HepG2 (cell line): Measurements from ENCODE around the gene BST1. TPM values are rescaled to one million over a fixed set of nuclear protein-coding genes. Genes with fewer than 3 reads are reported as not detected.

Experiments
- BRF2 ChIP-seq: sonication (generic); formaldehyde crosslinking; IDR thresholded peaks from 2 replicates; pipeline ENCODE4 v1.8.1; 2022; ENCODE audit warnings: mild to moderate bottlenecking, missing genetic modification reagents
- DNMT1 ChIP-seq: sonication (generic); formaldehyde crosslinking; IDR thresholded peaks from 2 replicates; pipeline ENCODE4 v1.5.1; 2020; ENCODE audit warnings: mild to moderate bottlenecking, missing genetic modification reagents
- GTF3A ChIP-seq: sonication (generic); formaldehyde crosslinking; conservative IDR thresholded peaks from 2 replicates; pipeline ENCODE4 v1.4.0; 2020; ENCODE audit warnings: mild to moderate bottlenecking, missing genetic modification reagents
- GZF1 ChIP-seq: sonication (generic); formaldehyde crosslinking; IDR thresholded peaks from 2 replicates; pipeline ENCODE4 v1.5.1; 2020; ENCODE audit warnings: mild to moderate bottlenecking, missing genetic modification reagents
- HOXA7 ChIP-seq: sonication (generic); formaldehyde crosslinking; IDR thresholded peaks from 2 replicates; pipeline ENCODE4 v1.8.1; 2022; ENCODE audit warnings: mild to moderate bottlenecking, missing genetic modification reagents, moderate library complexity
- IKZF1 ChIP-seq: fragments of 450-650 bp; IDR thresholded peaks from 2 replicates; pipeline ENCODE4 v1.7.1; 2016
- KAT7 ChIP-seq: IDR thresholded peaks from 2 replicates; pipeline ENCODE4 v1.6.1; 2018; ENCODE audit warnings: borderline replicate concordance, missing compliant biosample characterization
- MAFK ChIP-seq, 2 experiments: IDR thresholded peaks in 1 of 2; conservative IDR thresholded peaks in 1 of 2; 2 replicates each; pipeline ENCODE4 v1.6.1; 2011; ENCODE audit warnings: improper control_type of control experiment in 2 of 2, low read length in 2 of 2
- MED1 ChIP-seq: sonication (generic); formaldehyde crosslinking; IDR thresholded peaks from 2 replicates; pipeline ENCODE4 v1.4.0; 2020; ENCODE audit warnings: missing genetic modification reagents
- NRL ChIP-seq: sonication (generic); formaldehyde crosslinking; IDR thresholded peaks from 2 replicates; pipeline ENCODE4 v1.5.0; 2020; ENCODE audit warnings: missing genetic modification reagents, mild to moderate bottlenecking, moderate library complexity, borderline replicate concordance
- SATB2 ChIP-seq: sonication (generic); formaldehyde crosslinking; IDR thresholded peaks from 2 replicates; pipeline ENCODE4 v1.5.0; 2020; ENCODE audit warnings: missing genetic modification reagents
- SRSF1 ChIP-seq: fragments of 200-400 bp; formaldehyde crosslinking; optimal IDR thresholded peaks from 2 replicates; pipeline ENCODE3; 2017; ENCODE audit warnings: mild to moderate bottlenecking, low read depth, low read length, moderate library complexity
- THAP9 ChIP-seq: sonication (generic); formaldehyde crosslinking; IDR thresholded peaks from 2 replicates; pipeline ENCODE4; 2020; ENCODE audit warnings: missing genetic modification reagents, mild to moderate bottlenecking, borderline replicate concordance
- USF2 ChIP-seq, 2 experiments: sonication (generic) in 1 of 2; formaldehyde crosslinking in 1 of 2; IDR thresholded peaks; 2 replicates each; pipeline versions ENCODE4 v1.5.1 to v1.6.1; 2011 to 2020; ENCODE audit warnings: borderline replicate concordance in 1 of 2, low read depth in 1 of 2, low read length in 1 of 2, mild to moderate bottlenecking in 1 of 2, missing genetic modification reagents in 1 of 2, moderate library complexity in 1 of 2
- ZBTB38 ChIP-seq: sonication (generic); formaldehyde crosslinking; IDR thresholded peaks from 2 replicates; pipeline ENCODE4 v1.5.1; 2020; ENCODE audit warnings: mild to moderate bottlenecking, missing genetic modification reagents
- ZNF20 ChIP-seq: sonication (generic); formaldehyde crosslinking; IDR thresholded peaks from 2 replicates; pipeline ENCODE4 v1.4.0; 2020; ENCODE audit warnings: mild to moderate bottlenecking, moderate library complexity, missing genetic modification reagents
- ZNF460 ChIP-seq: sonication (generic); formaldehyde crosslinking; IDR thresholded peaks from 2 replicates; pipeline ENCODE4 v1.5.1; 2020; ENCODE audit warnings: missing genetic modification reagents, mild to moderate bottlenecking, borderline replicate concordance
- ZNF496 ChIP-seq: sonication (generic); formaldehyde crosslinking; IDR thresholded peaks from 2 replicates; pipeline ENCODE4 v1.8.1; 2023; ENCODE audit warnings: mild to moderate bottlenecking, moderate library complexity, missing genetic modification reagents; ENCODE audit not compliant: insufficient replicate concordance
- ZNF557 ChIP-seq: sonication (generic); formaldehyde crosslinking; IDR thresholded peaks from 2 replicates; pipeline ENCODE4 v1.4.0; 2020; ENCODE audit warnings: missing genetic modification reagents
- ZNF558 ChIP-seq: sonication (generic); formaldehyde crosslinking; IDR thresholded peaks from 2 replicates; pipeline ENCODE4 v1.9.0; 2022; ENCODE audit warnings: mild to moderate bottlenecking, missing genetic modification reagents, borderline replicate concordance
- ZNF614 ChIP-seq: IDR thresholded peaks from 2 replicates; pipeline ENCODE4 v1.6.1; 2018; ENCODE audit warnings: missing biosample characterization, missing genetic modification reagents, inconsistent platforms, borderline replicate concordance
- ZNF709 ChIP-seq: sonication (generic); formaldehyde crosslinking; IDR thresholded peaks from 2 replicates; pipeline ENCODE4 v1.5.0; 2020; ENCODE audit warnings: mild to moderate bottlenecking, missing genetic modification reagents
- ZNF788 ChIP-seq: sonication (generic); formaldehyde crosslinking; IDR thresholded peaks from 2 replicates; pipeline ENCODE4 v1.5.0; 2020; ENCODE audit warnings: mild to moderate bottlenecking, missing genetic modification reagents, borderline replicate concordance
- polyA plus RNA-seq, 8 experiments: library from polyadenylated mRNA; depleted of rRNA in 3 of 8; stranded (reverse) in 7 of 8; unstranded in 1 of 8; fragments of >200 nt; fragmentation: Illumina TruSeq in 4 of 8; extraction: Trizol in 4 of 8; gene quantifications; 2 replicates each; pipeline versions ENCODE4 v1.2.1 to v1.2.3, GENCODE V29; 2011 to 2016; ENCODE audit warnings: low read depth in 4 of 8, missing spikeins in 1 of 8, mixed read lengths in 1 of 8; ENCODE audit not compliant: insufficient read depth in 1 of 8
- total RNA-seq, 5 experiments: library from RNA; depleted of rRNA; stranded (reverse); fragments of >200 nt; fragmentation: Illumina TruSeq; extraction: Trizol; gene quantifications; 2 replicates each; pipeline ENCODE4 v1.2.3, GENCODE V29; 2016; ENCODE audit warnings: low read depth in 1 of 5

The BST1 gene
- total and polyA plus RNA-seq, 2 of the 13 experiments (the other 11 are each of a cell fraction or from before 2014, with no cell fraction given): 0.09 to 0.49 TPM

GRCh38 chr4:15681372-15682241 lies 21.3 kb upstream of the BST1 start, which contains the start of gene FAM200B (continued):
- no peak for TF ChIP-seq ZNF496 (CRISPR knock-in tag)
- no peak for TF ChIP-seq SATB2 (CRISPR knock-in tag)
- TF ChIP-seq ZNF709 (CRISPR knock-in tag): peak; percentile 92; the same call in 1 of the 2 replicates
- TF ChIP-seq ZNF460 (CRISPR knock-in tag): no peak; the same call in 1 of the 2 replicates
- TF ChIP-seq ZNF788 (CRISPR knock-in tag): peak; percentile 81; the same call in 1 of the 2 replicates
- TF ChIP-seq KAT7: peak; percentile 82
- 0 out of 2 replicates have a peak, but pooled peaks have one; percentile 68 for TF ChIP-seq ZNF20 (CRISPR knock-in tag)
- peak; percentile 77; the same call in 1 of the 2 replicates for TF ChIP-seq THAP9 (CRISPR knock-in tag)
- peak; percentile 78 for TF ChIP-seq ZBTB38 (CRISPR knock-in tag)
- no peak for TF ChIP-seq USF2 (IDR thresholded peaks at IDR 0.05; ENCODE audit: low read depth, low read length)
- no peak for TF ChIP-seq USF2 (CRISPR knock-in tag; IDR thresholded peaks at IDR 0.05; ENCODE audit: borderline replicate concordance)
- no peak for TF ChIP-seq ZNF614 (CRISPR knock-in tag)
- peak; percentile 94; the same call in 1 of the 2 replicates for TF ChIP-seq ZNF558
- no peak for TF ChIP-seq HOXA7
- peak; percentile 73 for TF ChIP-seq MED1 (CRISPR knock-in tag)
- TF ChIP-seq DNMT1 (CRISPR knock-in tag): peak; percentile 94
- TF ChIP-seq SRSF1: peak; percentile 83
- TF ChIP-seq ZNF557 (CRISPR knock-in tag): no peak
- 0 out of 2 replicates have a peak, but pooled peaks have one; percentile 27 for TF ChIP-seq GZF1 (CRISPR knock-in tag)
- peak; percentile 78; the same call in 1 of the 2 replicates for TF ChIP-seq BRF2 (CRISPR knock-in tag)
- no peak for TF ChIP-seq MAFK (conservative IDR thresholded peaks at IDR 0.05 in 1 of 2, IDR thresholded peaks at IDR 0.05 in 1 of 2; ENCODE audit: low read length in 2 of 2)
- peak; percentile 84; the same call in 1 of the 2 replicates for TF ChIP-seq NRL (CRISPR knock-in tag)
- 0 out of 2 replicates have a peak, but pooled peaks have one; percentile 41 for TF ChIP-seq GTF3A (CRISPR knock-in tag)
- no peak for TF ChIP-seq IKZF1
